Caco-2 (cell line): ENCODE measurements around the gene CDYL2. TPM values are rescaled to one million over a fixed set of nuclear protein-coding genes. Genes with fewer than 3 reads are reported as not detected.
"Not testable (repeated sequence)": the region's sequence is repeated elsewhere in the genome, so short reads cannot be mapped to it uniquely, and the experiment has no call there.

Experiments used
- BruUV-seq: library from RNA; stranded (reverse); fragments of 400-500 nt; replicated peaks from 2 replicates; lab custom pipeline; 2021; lab: Mats Ljungman, UMichigan
- CTCF ChIA-PET: fragments of 300-600 bp; sonication (Branson Sonifier 250); formaldehyde crosslinking; loops from one replicate; lab custom pipeline; 2022; ENCODE audit warnings: antibody characterized with exemption; lab: Charles Lee
- POLR2A ChIA-PET: fragments of 300-600 bp; sonication (Branson Sonifier 250); formaldehyde crosslinking; loops from one replicate; lab custom pipeline; 2022; ENCODE audit warnings: antibody characterized with exemption; lab: Charles Lee
- DNase-seq, 2 experiments: peaks; one replicate each; pipeline versions ENCODE4 v3.0.0 to v3.0.0-alpha.2; 2020 to 2022
- H3K27me3 ChIP-seq: replicated peaks from 2 replicates; pipeline ENCODE4 v1.6.0; 2011; ENCODE audit warnings: low read length; ENCODE audit not compliant: control insufficient read depth, insufficient read depth
- H3K36me3 ChIP-seq: 2 replicates; pipeline ENCODE4 v1.5.1; 2011; ENCODE audit warnings: low read length; ENCODE audit not compliant: control insufficient read depth, insufficient read depth
- H3K4me1 ChIP-seq: fragments of 250-450 bp; sonication (Bioruptor Pico); 2 replicates; pipeline ENCODE4 v1.5.1; 2020; ENCODE audit warnings: mild to moderate bottlenecking
- H3K4me3 ChIP-seq: 2 replicates; pipeline ENCODE4 v1.5.1; 2011; ENCODE audit warnings: low read depth, mild to moderate bottlenecking, control low read depth, low read length
- H3K9me3 ChIP-seq: fragments of 250-450 bp; sonication (Bioruptor Pico); 2 replicates; pipeline ENCODE4 v1.5.1; 2020; ENCODE audit warnings: mild to moderate bottlenecking, moderate library complexity
- H3K27ac Mint-ChIP-seq: one replicate; pipeline ENCODE4 v1.8.0; 2022; ENCODE audit warnings: mixed read lengths; ENCODE audit not compliant: unreplicated experiment
- H3K27me3 Mint-ChIP-seq: one replicate; pipeline ENCODE4 v1.8.0; 2022; ENCODE audit warnings: mixed read lengths; ENCODE audit not compliant: insufficient read depth, unreplicated experiment
- H3K36me3 Mint-ChIP-seq: one replicate; pipeline ENCODE4 v1.8.0; 2022; ENCODE audit warnings: mild to moderate bottlenecking, mixed read lengths; ENCODE audit not compliant: insufficient read depth, unreplicated experiment
- H3K4me1 Mint-ChIP-seq: one replicate; pipeline ENCODE4 v1.8.0; 2022; ENCODE audit warnings: low read depth, mixed read lengths; ENCODE audit not compliant: unreplicated experiment
- H3K4me3 Mint-ChIP-seq: one replicate; pipeline ENCODE4 v1.8.0; 2022; ENCODE audit warnings: mild to moderate bottlenecking, moderate library complexity, mixed read lengths; ENCODE audit not compliant: unreplicated experiment
- H3K9me3 Mint-ChIP-seq: one replicate; pipeline ENCODE4 v1.8.0; 2022; ENCODE audit warnings: mixed read lengths; ENCODE audit not compliant: unreplicated experiment
- CTCF ChIP-seq, 2 experiments: fragments of 200-600 bp in 1 of 2; IDR thresholded peaks; 1 replicate in 1 of 2; 2 replicates in 1 of 2; pipeline versions ENCODE4 v1.5.1 to v1.8.0; 2011 to 2022; ENCODE audit warnings: antibody characterized with exemption in 1 of 2, control low read depth in 1 of 2, inconsistent platforms in 1 of 2, low read depth in 1 of 2, low read length in 1 of 2, mild to moderate bottlenecking in 1 of 2, moderate library complexity in 1 of 2; ENCODE audit not compliant: insufficient read depth in 1 of 2, severe bottlenecking in 1 of 2, unreplicated experiment in 1 of 2
- intact Hi-C: fragments of 100-400 bp; cut with micrococcal nuclease; formaldehyde crosslinking; loops from one replicate; pipeline ENCODE4 v1.10.0; 2022; ENCODE audit not compliant: unreplicated experiment
- total RNA-seq: library from RNA; stranded (reverse); gene quantifications from 2 replicates; pipeline ENCODE4 v1.2.3, GENCODE V29; 2022

Gene CDYL2
- total RNA-seq, 1 experiment from 2014 or later = 1.8 TPM

- no peaks in the 10 kb centered on the region for H3K4me1 ChIP-seq
- ChIA-PET POLR2A (no interaction called here), CTCF (no interaction called here)
- Mint-ChIP-seq H3K4me3 (no peak overlapping the region), H3K4me1 (no peaks in the 10 kb centered on the region), H3K27me3 (peaks cover 14% of the 10 kb centered on the region), H3K27ac (no peak overlapping the region), H3K9me3 (peaks cover 12% of the 10 kb centered on the region), H3K36me3 (no peaks in the 10 kb centered on the region)
- peaks cover 4% of the 10 kb centered on the region for H3K9me3 ChIP-seq
- intact Hi-C loops = no loop called here
- H3K36me3 ChIP-seq = no peaks in the 10 kb centered on the region
- DNase-seq = no peak
- H3K4me3 ChIP-seq = no peak overlapping the region
- no peak for TF ChIP-seq CTCF (IDR thresholded peaks at IDR 0.05; ENCODE audit: insufficient read depth in 1 of 2, low read depth in 1 of 2, low read length in 1 of 2, severe bottlenecking in 1 of 2, unreplicated experiment in 1 of 2)
- no TSS peak for BruUV-seq
- H3K27me3 ChIP-seq = no peaks in the 10 kb centered on the region; the same call in 1 of the 2 replicates
These were observed 68.6 kb downstream of the CDYL2 start for GRCh38 chr16:80735846-80736245.

GRCh38 chr16:80733407-80733806 is 71.0 kb downstream of the CDYL2 start:
- Mint-ChIP-seq H3K4me1 (no peaks in the 10 kb centered on the region), H3K27me3 (peaks cover 12% of the 10 kb centered on the region), H3K4me3 (no peak overlapping the region), H3K36me3 (no peaks in the 10 kb centered on the region), H3K27ac (no peak overlapping the region), H3K9me3 (no peaks in the 10 kb centered on the region)
- no peak overlapping the region for H3K4me3 ChIP-seq
- POLR2A ChIA-PET = no interaction called here
- no peaks in the 10 kb centered on the region for H3K4me1 ChIP-seq
- no TSS peak for BruUV-seq
- H3K9me3 ChIP-seq = no peaks in the 10 kb centered on the region; the same call in 1 of the 2 replicates
- CTCF ChIA-PET = no interaction called here
- no peak for TF ChIP-seq CTCF (IDR thresholded peaks at IDR 0.05; ENCODE audit: insufficient read depth in 1 of 2, low read depth in 1 of 2, low read length in 1 of 2, severe bottlenecking in 1 of 2, unreplicated experiment in 1 of 2)
- intact Hi-C loops = no loop called here
- no peaks in the 10 kb centered on the region; the same call in 1 of the 2 replicates for H3K27me3 ChIP-seq
- H3K36me3 ChIP-seq = no peaks in the 10 kb centered on the region
- DNase-seq = no peak

GRCh38 chr16:80731915-80732314 is 72.5 kb downstream of the CDYL2 start:
- TF ChIP-seq CTCF (IDR thresholded peaks at IDR 0.05; ENCODE audit: insufficient read depth in 1 of 2, low read depth in 1 of 2, low read length in 1 of 2, severe bottlenecking in 1 of 2, unreplicated experiment in 1 of 2) = no peak
- CTCF ChIA-PET = no interaction called here
- BruUV-seq = no TSS peak
- no peaks in the 10 kb centered on the region for H3K4me1 Mint-ChIP-seq
- no peaks in the 10 kb centered on the region for H3K36me3 Mint-ChIP-seq
- Histone ChIP-seq H3K36me3 (no peaks in the 10 kb centered on the region), H3K27me3 (no peaks in the 10 kb centered on the region), H3K9me3 (no peaks in the 10 kb centered on the region; the same call in 1 of the 2 replicates), H3K4me3 (no peak overlapping the region), H3K4me1 (no peaks in the 10 kb centered on the region)
- intact Hi-C loops = no loop called here
- peaks cover 12% of the 10 kb centered on the region for H3K27me3 Mint-ChIP-seq
- no peaks in the 10 kb centered on the region for H3K9me3 Mint-ChIP-seq
- no peak overlapping the region for H3K27ac Mint-ChIP-seq
- POLR2A ChIA-PET = no interaction called here
- no peak for DNase-seq
- no peak overlapping the region for H3K4me3 Mint-ChIP-seq

GRCh38 chr16:80727066-80727763 is 77.2 kb downstream of the CDYL2 start:
- H3K36me3 ChIP-seq, H3K36me3 Mint-ChIP-seq, H3K27me3 ChIP-seq, H3K4me1 ChIP-seq, intact Hi-C loops, H3K9me3 ChIP-seq, BruUV-seq, H3K4me3 ChIP-seq, H3K27ac Mint-ChIP-seq, DNase-seq, H3K27me3 Mint-ChIP-seq, H3K4me3 Mint-ChIP-seq, CTCF ChIA-PET, POLR2A ChIA-PET, H3K4me1 Mint-ChIP-seq: not testable (repeated sequence)
- H3K9me3 Mint-ChIP-seq = peaks cover 13% of the 10 kb centered on the region
